HEK293T (cell line): ENCODE measurements around the gene LENG9.
A peak's percentile ranks its signal among the peaks of the same experiment; 100 is the strongest.
"Not testable (repeated sequence)": the region's sequence is repeated elsewhere in the genome, so short reads cannot be mapped to it uniquely, and the experiment has no call there.

Source experiments
- CTCF ChIA-PET: fragments of 350-600 bp; formaldehyde crosslinking; extraction: SDS; loops from one replicate; lab custom pipeline; 2021; ENCODE audit warnings: antibody characterized with exemption, inconsistent platforms; lab: Yijun Ruan, JAX
- POLR2A ChIA-PET: fragments of 350-600 bp; formaldehyde crosslinking; extraction: SDS; loops from one replicate; lab custom pipeline; 2020; ENCODE audit warnings: antibody characterized with exemption, inconsistent platforms; lab: Yijun Ruan, JAX
- DNase-seq: peaks from one replicate; pipeline ENCODE4 v3.0.0; 2012; ENCODE audit warnings: mixed read lengths; ENCODE audit errors: extremely low spot score
- ARNT ChIP-seq: fragments of 450-650 bp; IDR thresholded peaks from 2 replicates; pipeline ENCODE4 v1.6.1; 2017; ENCODE audit warnings: mild to moderate bottlenecking
- BHLHE40 ChIP-seq: fragments of 450-650 bp; IDR thresholded peaks from 2 replicates; pipeline ENCODE4 v1.6.1; 2016; ENCODE audit warnings: mild to moderate bottlenecking, moderate library complexity, borderline replicate concordance
- CTBP1 ChIP-seq: fragments of 450-650 bp; IDR thresholded peaks from 2 replicates; pipeline ENCODE4 v1.6.1; 2016; ENCODE audit warnings: borderline replicate concordance
- ELF4 ChIP-seq: fragments of 450-650 bp; IDR thresholded peaks from 2 replicates; pipeline ENCODE4 v1.6.1; 2017; ENCODE audit warnings: antibody characterized with exemption
- FOXA1 ChIP-seq: fragments of 450-650 bp; IDR thresholded peaks from 2 replicates; pipeline ENCODE4 v1.6.1; 2016; ENCODE audit warnings: mild to moderate bottlenecking
- FOXK2 ChIP-seq: fragments of 450-650 bp; IDR thresholded peaks from 2 replicates; pipeline ENCODE4 v1.6.1; 2016; ENCODE audit warnings: mild to moderate bottlenecking
- FOXM1 ChIP-seq: fragments of 450-650 bp; IDR thresholded peaks from 2 replicates; pipeline ENCODE4 v1.6.1; 2017; ENCODE audit warnings: mild to moderate bottlenecking, borderline replicate concordance
- HDGF ChIP-seq: fragments of 450-650 bp; IDR thresholded peaks from 2 replicates; pipeline ENCODE4 v1.6.1; 2017; ENCODE audit warnings: antibody characterized with exemption, borderline replicate concordance
- L3MBTL2 ChIP-seq: fragments of 450-650 bp; conservative IDR thresholded peaks from 2 replicates; pipeline ENCODE4 v1.6.1; 2016; ENCODE audit warnings: mild to moderate bottlenecking
- LEF1 ChIP-seq: fragments of 450-650 bp; IDR thresholded peaks from 2 replicates; pipeline ENCODE4 v1.6.1; 2017; ENCODE audit warnings: mild to moderate bottlenecking, borderline replicate concordance
- NFRKB ChIP-seq: fragments of 450-650 bp; IDR thresholded peaks from 2 replicates; pipeline ENCODE4 v1.6.1; 2016; ENCODE audit warnings: mild to moderate bottlenecking, moderate library complexity
- SP1 ChIP-seq: fragments of 450-650 bp; IDR thresholded peaks from 2 replicates; pipeline ENCODE4 v1.6.1; 2017
- SUZ12 ChIP-seq: fragments of 450-650 bp; IDR thresholded peaks from 2 replicates; pipeline ENCODE4 v1.6.1; 2016; ENCODE audit warnings: mild to moderate bottlenecking
- TARDBP ChIP-seq: fragments of 450-650 bp; IDR thresholded peaks from 2 replicates; pipeline ENCODE4 v1.6.1; 2016
- ZNF384 ChIP-seq: fragments of 450-650 bp; IDR thresholded peaks from 2 replicates; pipeline ENCODE4 v1.6.1; 2016
- TF ChIP-seq, protein P1 (sequence below): fragments of 450-650 bp; IDR thresholded peaks from 2 replicates; pipeline ENCODE4 v1.6.1; 2016

The LENG9 gene

GRCh38 chr19:54448774-54449700 is 14.5 kb downstream of the LENG9 start, which contains the start of gene LENG8:
Gene LENG8, plus strand, starts transcription at chr19:54449199. Its CDS starts 2,146 bp downstream, at chr19:54451345.
- ChIA-PET POLR2A (interaction anchor here (0.5 to 3.3 kb wide), 10 partner anchors 10 to 34 kb away, joined by 3 to 97 read pairs (median 7); partner anchors contain the start of genes CDC42EP5, LENG9 and TTYH1), CTCF (interaction anchor here (0.6 to 1.6 kb wide), 4 partner anchors 10 to 147 kb away, joined by 4 to 8 read pairs (median 6); partner anchors contain the start of gene LENG9)
- peak; percentile 94 for DNase-seq
- TF ChIP-seq TARDBP, result peak; percentile 96; the same call in 1 of the 2 replicates
- TF ChIP-seq L3MBTL2, result peak; percentile 85
- no peak for TF ChIP-seq FOXA1
- TF ChIP-seq ELF4, result peak; percentile 87

- peak; percentile 43 for DNase-seq
- TF ChIP-seq ELF4 (no peak), SUZ12 (no peak), L3MBTL2 (no peak), NFRKB (no peak), ZNF384 (no peak), SP1 (no peak), ARNT (no peak), BHLHE40 (no peak), LEF1 (no peak), FOXA1 (no peak), HDGF (no peak), FOXK2 (no peak), FOXM1 (no peak), CTBP1 (no peak), TARDBP (no peak)
- TF ChIP-seq, protein P1, sequence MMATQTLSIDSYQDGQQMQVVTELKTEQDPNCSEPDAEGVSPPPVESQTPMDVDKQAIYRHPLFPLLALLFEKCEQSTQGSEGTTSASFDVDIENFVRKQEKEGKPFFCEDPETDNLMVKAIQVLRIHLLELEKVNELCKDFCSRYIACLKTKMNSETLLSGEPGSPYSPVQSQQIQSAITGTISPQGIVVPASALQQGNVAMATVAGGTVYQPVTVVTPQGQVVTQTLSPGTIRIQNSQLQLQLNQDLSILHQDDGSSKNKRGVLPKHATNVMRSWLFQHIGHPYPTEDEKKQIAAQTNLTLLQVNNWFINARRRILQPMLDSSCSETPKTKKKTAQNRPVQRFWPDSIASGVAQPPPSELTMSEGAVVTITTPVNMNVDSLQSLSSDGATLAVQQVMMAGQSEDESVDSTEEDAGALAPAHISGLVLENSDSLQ, result no peak
- POLR2A ChIA-PET, result interaction anchor here (0.5 to 3.3 kb wide), 9 partner anchors 9 to 27 kb away, joined by 3 to 97 read pairs (median 8); partner anchors contain the start of genes CDC42EP5 and LENG9
- CTCF ChIA-PET, result interaction anchor here (0.6 to 1.6 kb wide), 4 partner anchors 9 to 146 kb away, joined by 3 to 8 read pairs (median 5); partner anchors contain the start of gene LENG9
Measured at GRCh38 chr19:54448040-54448773, 15.4 kb downstream of the LENG9 start.

- CTCF ChIA-PET, result interaction anchor here (0.6 kb wide), 1 partner anchor 235 kb away, joined by 3 read pairs; no protein-coding TSS in a partner anchor
- DNase-seq, POLR2A ChIA-PET: not testable (repeated sequence)
Measured at GRCh38 chr19:54446349-54446748, 17.2 kb downstream of the LENG9 start.

DNA sequence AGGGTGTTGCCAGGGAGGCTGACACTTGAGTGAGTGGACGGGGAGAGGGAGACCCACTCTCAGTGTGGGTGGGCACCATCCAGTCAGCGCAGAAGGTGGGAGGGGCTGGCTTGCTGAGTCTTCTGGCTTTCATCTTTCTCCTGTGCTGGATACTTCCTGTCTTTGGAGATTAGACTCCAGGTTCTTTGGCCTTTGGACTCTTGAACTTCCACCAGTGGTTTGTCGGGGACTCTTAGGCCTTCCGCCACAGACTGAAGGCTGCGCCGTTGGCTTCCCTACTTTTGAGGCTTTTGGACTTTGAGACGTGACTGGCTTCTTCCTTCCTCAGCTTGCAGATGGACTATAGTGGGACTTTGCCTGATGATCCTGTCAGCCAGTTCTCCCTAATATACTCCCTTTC is 18.8 kb downstream of the LENG9 start:
- DNase-seq, result no peak
- POLR2A ChIA-PET, result no interaction called here
- TF ChIP-seq FOXK2 (no peak), ZNF384 (0 out of 2 replicates have a peak, but pooled peaks have one; percentile 28)
- CTCF ChIA-PET, result no interaction called here

- ChIA-PET CTCF (no interaction called here), POLR2A (interaction anchor here (2.6 kb wide), 1 partner anchor 8 kb away, joined by 16 read pairs; the partner anchor contains the start of gene LENG8)
- no peak for TF ChIP-seq ZNF384
- no peak for TF ChIP-seq ARNT
- TF ChIP-seq L3MBTL2, result no peak
- TF ChIP-seq NFRKB, result no peak
- TF ChIP-seq FOXA1, result no peak
- no peak for TF ChIP-seq FOXK2
- TF ChIP-seq, protein P1, result no peak
- TF ChIP-seq CTBP1, result no peak
- no peak for TF ChIP-seq TARDBP
- TF ChIP-seq HDGF, result no peak
- TF ChIP-seq BHLHE40, result no peak
- no peak for TF ChIP-seq LEF1
- TF ChIP-seq FOXM1, result no peak
- no peak for TF ChIP-seq SUZ12
- no peak for TF ChIP-seq ELF4
- no peak for DNase-seq
Measured at GRCh38 chr19:54440641-54441040, 22.9 kb downstream of the LENG9 start.

GRCh38 chr19:54439174-54439851 is 24.3 kb downstream of the LENG9 start:
- POLR2A ChIA-PET, result interaction anchor here (1.1 to 2.6 kb wide), 2 partner anchors 9 to 24 kb away, joined by 5 to 16 read pairs; partner anchors contain the start of genes LENG8 and LENG9
- CTCF ChIA-PET, result interaction anchor here (0.7 to 1.7 kb wide), 4 partner anchors 8 to 36 kb away, joined by 3 to 8 read pairs (median 4); partner anchors contain the start of gene LENG8
- peak; percentile 61 for DNase-seq
- TF ChIP-seq, protein P1, result peak; percentile 83
- no peak for TF ChIP-seq CTBP1
